Stimulated activated CD4-positive, alpha-beta T cell treated with anti-CD3 and anti-CD28 coated beads, TNF-alpha, amount 100 ng/mL, for 24 hours (primary cell): ENCODE data around the gene UNC45A.
"Not testable (repeated sequence)": the region's sequence is repeated elsewhere in the genome, so short reads cannot be mapped to it uniquely, and the experiment has no call there.

Source experiments
- DNase-seq, 3 experiments: peaks; one replicate each; pipeline ENCODE4 v3.0.0-alpha.2; 2020; ENCODE audit warnings: low read depth in 3 of 3

Gene UNC45A

GRCh38 chr15:90934949-90935751, at the start of gene UNC45A:
UNC45A (plus strand) TSS chr15:90935285; CDS start chr15:90935325, 40 bp downstream.
- DNase-seq: peak; percentile 87 to 96 (median 92)

- peak; percentile 66 to 83 (median 66) for DNase-seq
These were observed 49.4 kb upstream of the UNC45A start for GRCh38 chr15:90885432-90886290.

DNA sequence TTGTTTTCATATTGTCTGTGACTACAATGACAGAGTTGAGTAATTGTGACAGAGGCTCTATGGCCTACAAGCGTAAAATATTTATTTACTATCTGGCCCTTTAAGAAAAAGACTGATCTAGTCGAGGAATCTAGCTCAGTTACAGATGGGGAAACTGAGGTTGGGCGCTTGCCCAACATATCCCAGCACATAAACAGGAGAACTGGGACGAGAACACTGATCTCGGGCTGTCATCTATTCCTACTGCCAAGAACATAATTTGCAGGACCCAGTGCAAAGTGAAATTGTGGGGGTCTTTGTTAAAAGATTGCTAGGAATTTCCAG, 48.8 kb upstream of the UNC45A start:
- no peak for DNase-seq

GRCh38 chr15:90887037-90887481, 48.0 kb upstream of the UNC45A start:
- no peak for DNase-seq

GRCh38 chr15:90889313-90889730, 45.8 kb upstream of the UNC45A start:
- DNase-seq: no peak

GRCh38 chr15:90889736-90890456, 45.2 kb upstream of the UNC45A start:
- DNase-seq: no peak

DNA sequence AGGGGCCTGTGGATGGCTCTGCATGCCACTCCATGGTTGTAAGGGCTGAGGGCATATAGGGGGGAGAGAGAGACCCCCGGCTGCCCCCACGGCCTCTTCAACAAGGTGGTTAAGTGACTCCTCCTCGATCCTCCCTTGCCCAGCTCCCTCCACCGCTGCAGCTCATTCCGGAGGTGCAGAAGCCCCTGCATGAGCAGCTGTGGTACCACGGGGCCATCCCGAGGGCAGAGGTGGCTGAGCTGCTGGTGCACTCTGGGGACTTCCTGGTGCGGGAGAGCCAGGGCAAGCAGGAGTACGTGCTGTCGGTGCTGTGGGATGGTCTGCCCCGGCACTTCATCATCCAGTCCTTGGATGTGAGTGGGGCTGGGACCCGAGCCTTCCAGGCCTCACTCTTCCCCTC, 44.2 kb upstream of the UNC45A start:
- DNase-seq: no peak

DNA sequence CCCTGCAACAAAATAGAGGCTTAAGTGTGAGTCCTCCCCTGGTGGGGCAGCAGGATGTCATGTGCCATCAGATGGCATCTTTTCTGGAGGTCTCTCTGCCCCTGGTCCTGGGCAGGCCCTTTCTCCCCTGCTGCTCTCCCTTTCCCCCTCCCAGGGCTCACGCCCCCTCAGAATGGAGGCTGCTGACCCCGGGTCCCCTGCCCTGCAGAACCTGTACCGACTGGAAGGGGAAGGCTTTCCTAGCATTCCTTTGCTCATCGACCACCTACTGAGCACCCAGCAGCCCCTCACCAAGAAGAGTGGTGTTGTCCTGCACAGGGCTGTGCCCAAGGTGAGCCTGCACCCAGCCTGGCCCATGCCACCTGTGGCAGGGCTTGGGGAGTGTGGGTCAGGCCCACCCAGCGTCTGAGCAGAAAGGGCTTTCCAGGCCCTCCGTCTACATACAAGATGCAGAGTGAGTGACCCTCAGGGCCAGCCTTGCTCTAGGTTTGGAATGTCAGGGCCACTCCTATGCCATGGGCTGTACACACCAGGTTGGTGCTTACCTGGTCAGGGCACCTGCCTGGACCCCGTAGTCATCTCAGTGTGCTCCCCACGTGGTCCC, 43.6 kb upstream of the UNC45A start:
- no peak for DNase-seq

DNA sequence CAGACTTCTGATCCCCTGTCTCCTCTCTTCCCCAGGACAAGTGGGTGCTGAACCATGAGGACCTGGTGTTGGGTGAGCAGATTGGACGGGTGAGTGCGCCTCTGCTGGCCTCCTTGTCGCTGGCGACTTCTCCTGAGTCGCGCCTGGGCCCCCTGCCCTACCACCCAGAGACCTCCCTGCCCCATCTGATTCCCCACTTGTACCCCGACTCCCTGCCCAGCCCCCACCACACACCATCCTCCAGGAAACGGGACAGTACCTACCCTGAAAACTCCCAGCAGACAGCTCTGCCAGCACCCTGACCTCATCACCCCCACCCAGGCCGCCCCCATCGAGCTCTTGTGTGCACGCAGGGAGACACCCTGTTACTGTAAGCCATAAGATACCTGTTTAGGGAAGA, 43.1 kb upstream of the UNC45A start:
- DNase-seq: no peak

DNA sequence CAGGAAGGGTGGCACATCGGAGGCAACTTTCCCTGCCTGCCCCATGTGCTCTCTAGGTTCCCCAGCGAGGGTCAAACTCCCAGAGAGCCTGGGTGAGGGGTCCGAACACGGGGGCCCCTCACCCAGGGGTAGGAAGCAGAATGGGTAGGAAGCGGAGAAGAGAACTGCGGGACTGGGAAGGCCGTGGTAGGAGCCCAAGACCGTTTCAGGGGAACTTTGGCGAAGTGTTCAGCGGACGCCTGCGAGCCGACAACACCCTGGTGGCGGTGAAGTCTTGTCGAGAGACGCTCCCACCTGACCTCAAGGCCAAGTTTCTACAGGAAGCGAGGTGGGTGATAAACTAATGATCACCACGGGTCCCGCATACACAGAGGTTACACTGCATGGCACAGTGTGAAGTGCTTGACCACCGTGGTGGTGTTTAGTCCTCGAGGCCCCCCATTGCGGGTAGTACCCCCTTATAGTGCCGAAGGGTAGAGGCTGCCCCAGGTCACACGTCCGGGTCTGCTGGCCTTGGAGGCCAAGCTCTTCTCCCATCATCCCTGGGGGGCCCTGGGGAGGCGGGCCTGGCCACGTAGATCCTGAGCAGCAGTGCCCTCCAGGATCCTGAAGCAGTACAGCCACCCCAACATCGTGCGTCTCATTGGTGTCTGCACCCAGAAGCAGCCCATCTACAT, 42.4 kb upstream of the UNC45A start:
- DNase-seq: no peak

GRCh38 chr15:90893175-90894090, 41.7 kb upstream of the UNC45A start:
- no peak for DNase-seq

GRCh38 chr15:90895571-90896117, 39.4 kb upstream of the UNC45A start:
- DNase-seq: no peak

- not testable (repeated sequence) for DNase-seq
These were observed 37.9 kb upstream of the UNC45A start for GRCh38 chr15:90897131-90897655.

DNA sequence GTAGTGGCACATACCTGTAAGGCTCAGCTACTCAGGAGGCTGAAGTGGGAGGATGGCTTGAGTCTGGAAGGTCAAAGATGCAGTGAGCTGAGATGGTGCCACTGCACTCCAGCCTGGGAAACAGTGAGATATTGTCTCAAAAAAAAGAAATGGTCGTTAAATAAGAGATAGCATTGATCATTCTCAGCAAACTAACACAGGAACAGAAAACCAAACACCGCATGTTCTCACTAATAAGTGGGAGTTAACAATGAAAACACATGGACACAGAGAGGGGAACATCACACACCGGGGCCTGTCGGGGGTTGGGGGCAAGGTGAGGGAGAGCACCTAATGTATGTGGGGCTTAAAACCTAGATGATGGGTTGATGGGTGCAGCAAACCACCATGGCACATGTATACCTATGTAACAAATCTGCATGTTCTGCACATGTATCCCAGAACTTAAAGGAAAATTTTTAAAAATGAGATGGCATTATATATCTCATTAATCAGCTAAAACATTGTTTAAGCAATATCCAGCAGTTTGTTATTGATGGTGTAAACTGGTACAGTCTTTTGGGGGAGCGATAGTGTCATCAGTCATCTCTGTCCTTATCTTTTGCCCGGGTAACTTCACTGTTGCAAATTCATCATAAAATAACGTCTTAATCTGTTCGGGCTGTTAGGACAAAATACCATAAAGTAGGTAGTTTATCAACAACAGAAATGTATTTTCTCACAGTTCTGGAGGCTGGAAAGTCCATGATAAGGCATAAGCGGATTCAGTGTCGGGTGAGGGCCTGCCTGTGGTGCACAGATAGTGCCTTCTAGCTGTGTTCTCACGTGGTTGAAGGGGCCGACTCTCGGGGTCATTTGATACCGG, 33.7 kb upstream of the UNC45A start:
- DNase-seq: no peak

DNA sequence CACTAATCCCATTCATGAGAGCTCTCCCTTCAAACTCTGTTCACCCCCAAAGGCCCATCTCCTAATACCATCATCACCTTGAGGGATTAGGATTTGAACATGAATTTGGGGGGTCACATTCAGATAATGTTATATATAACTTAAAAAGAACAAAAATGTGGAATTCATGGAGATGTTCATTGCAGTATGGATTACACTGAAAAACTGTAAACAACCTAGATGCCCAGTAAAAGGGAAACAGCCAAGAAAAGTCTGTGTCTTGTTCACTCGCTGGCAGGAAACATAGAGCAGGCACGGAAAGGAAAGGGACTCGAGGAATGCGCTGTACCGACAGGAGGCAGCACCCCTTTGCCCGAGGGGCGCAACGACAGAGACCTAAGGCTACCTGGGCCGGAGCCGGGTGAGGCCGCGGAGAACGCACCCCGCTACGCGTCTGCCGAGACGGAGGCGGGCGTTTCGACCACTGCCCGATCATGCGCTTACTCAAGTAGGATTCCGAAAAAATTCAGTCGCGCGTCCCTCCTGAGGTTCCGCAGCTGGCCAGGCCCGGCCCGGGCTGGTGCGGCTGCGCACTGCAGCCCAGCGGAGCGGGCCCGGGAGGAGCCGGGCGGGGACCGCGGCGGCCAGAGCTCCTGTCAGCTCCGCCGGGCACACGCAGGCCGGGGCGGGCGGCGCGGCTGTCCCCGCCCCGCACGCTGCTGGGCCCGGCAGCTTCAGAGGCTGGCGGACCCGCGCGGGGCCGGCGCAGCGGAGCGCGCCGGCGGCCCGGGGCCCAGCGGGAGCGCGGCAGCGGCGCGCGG, 32.8 kb upstream of the UNC45A start:
- DNase-seq: peak; percentile 38 to 69 (median 46)

- DNase-seq: peak; percentile 54 to 83 (median 69)
These were observed 32.0 kb upstream of the UNC45A start, which contains the start of gene MAN2A2 for GRCh38 chr15:90902840-90903732. MAN2A2 (plus strand) TSS chr15:90903302; CDS start chr15:90904208, 906 bp downstream.
